Measurements from ENCODE around the gene HOXB6. TPM values are rescaled to one million over a fixed set of nuclear protein-coding genes. Genes with fewer than 3 reads are reported as not detected.

The HOXB6 gene
- total and polyA plus RNA-seq, 2 experiments from 2014 or later = 0.12 TPM; not detected in 1

GRCh38 chr17:48617471-48618255 lies 12.9 kb upstream of the HOXB6 start:
- Histone ChIP-seq H3K27me3 (peaks cover 100% of the 10 kb centered on the region), H3K9me3 (ENCODE audit: low read depth) (no peaks in the 10 kb centered on the region), H3K27ac (no peak overlapping the region), H3K4me3 (no peak overlapping the region), H3K4me1 (ENCODE audit: low read depth) (peaks cover 12% of the 10 kb centered on the region), H3K36me3 (no peaks in the 10 kb centered on the region)
- no peak for DNase-seq (ENCODE audit: low read depth in 1 of 2, low spot score in 1 of 2)
- no peak for TF ChIP-seq CTCF (IDR thresholded peaks at IDR 0.05; ENCODE audit: low read depth, low read length)

DNA sequence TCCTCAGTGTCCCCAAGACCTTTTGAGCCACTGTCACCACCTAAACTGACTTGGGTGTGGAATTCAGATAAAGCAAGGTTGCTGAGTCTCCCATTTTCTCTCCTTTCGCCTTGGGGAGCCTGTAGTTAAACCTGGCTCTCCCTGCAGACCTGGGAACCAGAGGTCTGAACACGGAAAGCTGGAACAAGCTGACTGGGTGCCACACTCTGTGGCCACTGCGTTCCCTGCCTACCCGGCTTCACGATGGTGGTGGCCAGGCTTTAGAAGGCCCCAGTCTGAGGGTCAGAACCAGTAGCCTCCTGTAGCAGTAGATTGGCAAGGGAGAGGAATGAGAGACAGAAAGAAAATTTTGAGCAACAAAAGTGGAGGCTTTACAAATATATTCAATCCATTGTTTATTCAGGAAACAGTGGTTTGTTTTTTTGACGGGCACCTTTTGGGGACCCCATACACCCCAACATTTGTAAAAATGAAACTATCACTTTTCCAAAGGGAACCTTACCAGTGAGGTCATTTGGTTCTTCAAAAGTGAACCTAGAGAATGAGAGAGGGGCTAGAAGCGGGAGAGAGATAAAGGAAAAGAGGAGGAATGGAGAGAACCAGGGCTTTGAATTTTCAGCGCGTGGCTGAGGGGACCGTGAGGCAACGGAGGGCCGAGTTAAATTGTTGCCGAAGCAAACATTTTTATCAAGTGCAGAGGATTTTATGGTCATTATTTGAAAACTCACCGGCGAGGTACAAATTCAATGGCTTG lies 12.1 kb upstream of the HOXB6 start:
- H3K27ac ChIP-seq = no peak overlapping the region

DNA sequence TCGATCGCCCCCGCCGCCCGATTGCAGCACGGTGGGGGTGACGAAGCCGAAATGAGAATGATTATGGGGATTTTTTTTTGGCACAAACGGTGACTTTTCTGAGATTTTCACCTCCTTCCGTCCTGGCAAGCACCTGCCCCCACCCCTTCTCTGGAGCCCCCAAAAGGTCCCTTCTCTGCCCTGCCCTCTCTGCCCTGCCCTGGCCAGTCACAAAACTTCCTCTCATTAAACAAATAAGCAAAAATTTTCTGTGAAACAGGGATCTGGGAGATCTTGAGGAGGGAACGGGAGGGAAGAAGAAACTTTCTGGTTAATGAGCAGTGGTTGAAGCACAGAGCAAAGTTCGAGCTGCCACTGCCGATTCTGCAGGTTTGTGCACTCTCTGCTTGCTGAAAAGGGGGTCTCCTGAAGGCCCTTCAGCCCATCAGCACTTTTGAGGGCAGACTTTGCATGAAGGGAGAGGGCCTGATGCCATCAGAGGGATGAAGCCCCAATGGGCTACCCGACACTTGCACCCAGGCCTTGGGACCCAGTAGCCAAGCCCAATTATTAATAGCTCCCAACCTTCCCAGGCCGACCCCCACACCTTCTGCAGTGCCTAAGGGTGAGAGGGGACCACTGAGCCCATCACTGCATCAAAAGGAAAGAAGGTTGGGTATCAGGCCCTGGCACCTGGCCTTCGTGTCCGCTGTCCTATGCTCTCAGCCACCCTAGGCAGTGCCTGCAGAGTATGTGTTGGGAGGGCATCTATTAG lies 11.4 kb upstream of the HOXB6 start:
- H3K27me3 ChIP-seq = peaks cover 100% of the 10 kb centered on the region
- no peaks in the 10 kb centered on the region for H3K9me3 ChIP-seq (ENCODE audit: low read depth)
- H3K27ac ChIP-seq = no peak overlapping the region
- DNase-seq (ENCODE audit: low read depth in 1 of 2, low spot score in 1 of 2) = no peak
- H3K4me3 ChIP-seq = no peak overlapping the region
- TF ChIP-seq CTCF (IDR thresholded peaks at IDR 0.05; ENCODE audit: low read depth, low read length) = no peak
- no peaks in the 10 kb centered on the region for H3K36me3 ChIP-seq
- peaks cover 12% of the 10 kb centered on the region for H3K4me1 ChIP-seq (ENCODE audit: low read depth)

More for the DNA sequence above, 12.1 kb upstream of the HOXB6 start:
- no peak overlapping the region for H3K4me3 ChIP-seq
- no peaks in the 10 kb centered on the region for H3K36me3 ChIP-seq
- H3K4me1 ChIP-seq (ENCODE audit: low read depth) = peaks cover 12% of the 10 kb centered on the region
- DNase-seq (ENCODE audit: low read depth in 1 of 2, low spot score in 1 of 2) = no peak
- TF ChIP-seq CTCF (IDR thresholded peaks at IDR 0.05; ENCODE audit: low read depth, low read length) = no peak
- H3K9me3 ChIP-seq (ENCODE audit: low read depth) = no peaks in the 10 kb centered on the region
- H3K27me3 ChIP-seq = peaks cover 100% of the 10 kb centered on the region

GRCh38 chr17:48615047-48615962 lies 10.5 kb upstream of the HOXB6 start, which contains the start of gene HOXB8:
HOXB8 (minus strand) TSS chr17:48615292; CDS start chr17:48614704, 588 bp downstream.
- no peak for DNase-seq (ENCODE audit: low read depth in 1 of 2, low spot score in 1 of 2)

More at GRCh38 chr17:48615047-48615962, 10.5 kb upstream of the HOXB6 start, which contains the start of gene HOXB8:
- Histone ChIP-seq H3K27me3 (peaks cover 100% of the 10 kb centered on the region), H3K4me3 (no peak within 1 kb of the TSS), H3K36me3 (no peaks in the 10 kb centered on the region), H3K9me3 (ENCODE audit: low read depth) (no peaks in the 10 kb centered on the region), H3K27ac (no peak within 1 kb of the TSS), H3K4me1 (ENCODE audit: low read depth) (peaks cover 12% of the 10 kb centered on the region)
- no peak for TF ChIP-seq CTCF (IDR thresholded peaks at IDR 0.05; ENCODE audit: low read depth, low read length)

All from cardiac muscle cell (in vitro differentiated cells and primary cell).